Bladder microvascular endothelial cell (primary cell): ENCODE results near the gene SHISAL2B. TPM values are rescaled to one million over a fixed set of nuclear protein-coding genes. Genes with fewer than 3 reads are reported as not detected.

Experiments
- total RNA-seq: library from RNA; depleted of rRNA; stranded (reverse); fragments of >200 nt; gene quantifications from 2 replicates; pipeline ENCODE4 v1.2.3, GENCODE V29; 2014

The SHISAL2B gene
- not detected in 2 replicates for total RNA-seq

DNA sequence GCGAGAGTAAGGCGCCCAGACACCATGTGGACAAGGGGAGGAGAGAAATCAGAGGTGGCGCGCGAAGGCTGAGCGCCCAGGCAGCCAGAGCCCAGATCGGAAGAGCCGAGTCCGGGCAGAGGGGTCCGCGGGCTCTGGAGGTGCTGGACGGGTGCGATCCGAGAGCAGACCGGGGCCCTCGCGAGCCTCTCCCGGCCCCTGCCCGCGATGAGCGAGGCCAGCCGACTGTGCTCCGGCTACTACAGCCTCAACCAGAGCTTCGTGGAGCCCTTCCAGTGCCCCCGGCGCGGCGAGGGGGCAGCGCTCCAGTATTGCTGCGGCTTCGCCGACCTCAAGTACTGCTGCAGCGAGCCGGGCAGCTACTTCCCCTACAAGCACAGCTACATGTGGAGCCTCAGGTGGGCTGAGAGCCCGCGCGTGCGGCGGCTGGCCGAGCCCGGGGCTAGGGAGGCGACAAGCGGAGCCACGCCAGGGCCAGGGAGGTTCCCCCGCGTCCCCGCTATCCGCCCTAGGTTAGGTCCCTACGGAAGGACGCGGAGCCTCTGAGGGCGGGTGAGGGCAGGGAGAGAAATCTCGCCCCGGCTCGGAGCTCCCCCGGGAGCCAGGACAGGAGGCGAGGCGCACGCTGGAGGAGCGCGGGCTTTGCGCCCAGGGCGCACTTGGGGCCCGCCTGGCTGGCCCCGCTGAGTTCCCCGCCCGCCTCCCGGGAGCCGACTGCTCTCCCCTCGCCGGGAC, at the start of gene SHISAL2B:
SHISAL2B (plus strand) TSS at position 87 of the 735 bp plus-strand sequence; CDS start at position 208, 121 bp downstream.

Other genes with a start within 250 kb of the SHISAL2B start
- 0.65 and 2.8 TPM in 2 replicates for gene RGS7BP, start 184.5 kb upstream of the SHISAL2B start, total RNA-seq
- 8.7 and 18.4 TPM in 2 replicates for gene SREK1IP1, start 78.2 kb downstream of the SHISAL2B start, total RNA-seq
- 8.7 and 15.1 TPM in 2 replicates for gene CWC27, start 78.4 kb downstream of the SHISAL2B start, total RNA-seq